ENCODE data around the gene FGD6.

The FGD6 gene

GRCh38 chr12:95164656-95165055, 52.6 kb downstream of the FGD6 start:
- no peak overlapping the region for H3K4me3 ChIP-seq (ENCODE audit: severe bottlenecking)
- H3K27me3 ChIP-seq (ENCODE audit: insufficient read depth, poor library complexity, severe bottlenecking): no peaks in the 10 kb centered on the region
- H3K36me3 ChIP-seq (ENCODE audit: low read depth): peaks cover 56% of the 10 kb centered on the region
- DNase-seq (ENCODE audit: low spot score) (no peak), ATAC-seq (ENCODE audit: low read depth) (peak; percentile 52; the same call in 2 of the 3 replicates)
- H3K27ac ChIP-seq (ENCODE audit: poor library complexity, severe bottlenecking): peak overlapping the region; percentile 56
- no peak for TF ChIP-seq CTCF (IDR thresholded peaks at IDR 0.05; ENCODE audit: poor library complexity, severe bottlenecking)
- H3K4me1 ChIP-seq (ENCODE audit: insufficient read depth, poor library complexity, severe bottlenecking): peaks cover 20% of the 10 kb centered on the region
- no peaks in the 10 kb centered on the region for H3K9me3 ChIP-seq (ENCODE audit: severe bottlenecking)

GRCh38 chr12:95158919-95159318, 58.3 kb downstream of the FGD6 start:
- ATAC-seq (ENCODE audit: low read depth): no peak

GRCh38 chr12:95151821-95152220, 65.4 kb downstream of the FGD6 start:
- Histone ChIP-seq H3K4me3 (ENCODE audit: severe bottlenecking) (no peak overlapping the region), H3K27me3 (ENCODE audit: insufficient read depth, poor library complexity, severe bottlenecking) (no peaks in the 10 kb centered on the region), H3K27ac (ENCODE audit: poor library complexity, severe bottlenecking) (peak overlapping the region; percentile 25), H3K9me3 (ENCODE audit: severe bottlenecking) (no peaks in the 10 kb centered on the region), H3K4me1 (ENCODE audit: insufficient read depth, poor library complexity, severe bottlenecking) (peaks cover 17% of the 10 kb centered on the region), H3K36me3 (ENCODE audit: low read depth) (peaks cover 52% of the 10 kb centered on the region)
- TF ChIP-seq CTCF (IDR thresholded peaks at IDR 0.05; ENCODE audit: poor library complexity, severe bottlenecking): no peak
- ATAC-seq (ENCODE audit: low read depth): peak; percentile 56; the same call in 2 of the 3 replicates
- no peak for DNase-seq (ENCODE audit: low spot score)

More at GRCh38 chr12:95158919-95159318, 58.3 kb downstream of the FGD6 start:
- no peak for DNase-seq (ENCODE audit: low spot score)
- no peaks in the 10 kb centered on the region for H3K27me3 ChIP-seq (ENCODE audit: insufficient read depth, poor library complexity, severe bottlenecking)
- H3K36me3 ChIP-seq (ENCODE audit: low read depth): peaks cover 46% of the 10 kb centered on the region
- H3K27ac ChIP-seq (ENCODE audit: poor library complexity, severe bottlenecking): no peak overlapping the region
- H3K9me3 ChIP-seq (ENCODE audit: severe bottlenecking): no peaks in the 10 kb centered on the region
- no peak for TF ChIP-seq CTCF (IDR thresholded peaks at IDR 0.05; ENCODE audit: poor library complexity, severe bottlenecking)
- no peaks in the 10 kb centered on the region for H3K4me1 ChIP-seq (ENCODE audit: insufficient read depth, poor library complexity, severe bottlenecking)
- no peak overlapping the region for H3K4me3 ChIP-seq (ENCODE audit: severe bottlenecking)

- Histone ChIP-seq H3K4me3 (ENCODE audit: severe bottlenecking) (no peak overlapping the region), H3K4me1 (ENCODE audit: insufficient read depth, poor library complexity, severe bottlenecking) (peaks cover 17% of the 10 kb centered on the region), H3K9me3 (ENCODE audit: severe bottlenecking) (no peaks in the 10 kb centered on the region), H3K27me3 (ENCODE audit: insufficient read depth, poor library complexity, severe bottlenecking) (no peaks in the 10 kb centered on the region), H3K27ac (ENCODE audit: poor library complexity, severe bottlenecking) (peak overlapping the region; percentile 25), H3K36me3 (ENCODE audit: low read depth) (peaks cover 56% of the 10 kb centered on the region)
- no peak for DNase-seq (ENCODE audit: low spot score)
- no peak for ATAC-seq (ENCODE audit: low read depth)
- TF ChIP-seq CTCF (IDR thresholded peaks at IDR 0.05; ENCODE audit: poor library complexity, severe bottlenecking): no peak
Observed at GRCh38 chr12:95151406-95151805, 65.9 kb downstream of the FGD6 start.

GRCh38 chr12:95150501-95150900, 66.8 kb downstream of the FGD6 start:
- DNase-seq (ENCODE audit: low spot score) (no peak), ATAC-seq (ENCODE audit: low read depth) (no peak)
- Histone ChIP-seq H3K36me3 (ENCODE audit: low read depth) (peaks cover 60% of the 10 kb centered on the region), H3K4me3 (ENCODE audit: severe bottlenecking) (no peak overlapping the region), H3K9me3 (ENCODE audit: severe bottlenecking) (no peaks in the 10 kb centered on the region), H3K27me3 (ENCODE audit: insufficient read depth, poor library complexity, severe bottlenecking) (no peaks in the 10 kb centered on the region), H3K4me1 (ENCODE audit: insufficient read depth, poor library complexity, severe bottlenecking) (peaks cover 17% of the 10 kb centered on the region), H3K27ac (ENCODE audit: poor library complexity, severe bottlenecking) (no peak overlapping the region)
- TF ChIP-seq CTCF (IDR thresholded peaks at IDR 0.05; ENCODE audit: poor library complexity, severe bottlenecking): no peak

Data from RWPE2 (cell line).